Esophagus muscularis mucosa (tissue), 4 donors: ENCODE data around the gene DNM1.

Source experiments
- EP300 ChIP-seq: sonication (generic); formaldehyde crosslinking; IDR thresholded peaks from one replicate; pipeline ENCODE4 v1.6.1; 2017; ENCODE audit warnings: antibody characterized with exemption
- POLR2A ChIP-seq: fragments of 450-650 bp; IDR thresholded peaks from one replicate; pipeline ENCODE4 v1.6.1; 2017; ENCODE audit warnings: antibody characterized with exemption, moderate library complexity, mild to moderate bottlenecking, low read depth
- POLR2AphosphoS5 ChIP-seq, 2 donors: sonication (generic); formaldehyde crosslinking; IDR thresholded peaks; one replicate each; pipeline ENCODE4 v1.6.1; 2017; ENCODE audit warnings: antibody characterized with exemption in 2 of 2
- TF ChIP-seq, protein P1 (sequence below), 3 experiments: fragments of 200-600 bp in 2 of 3; fragments of 450-650 bp in 1 of 3; sonication (generic) in 2 of 3; IDR thresholded peaks; one replicate each; pipeline ENCODE4 v1.5.1; 2017 to 2019; ENCODE audit warnings: antibody characterized with exemption in 3 of 3, mild to moderate bottlenecking in 2 of 3, moderate library complexity in 1 of 3

DNA sequence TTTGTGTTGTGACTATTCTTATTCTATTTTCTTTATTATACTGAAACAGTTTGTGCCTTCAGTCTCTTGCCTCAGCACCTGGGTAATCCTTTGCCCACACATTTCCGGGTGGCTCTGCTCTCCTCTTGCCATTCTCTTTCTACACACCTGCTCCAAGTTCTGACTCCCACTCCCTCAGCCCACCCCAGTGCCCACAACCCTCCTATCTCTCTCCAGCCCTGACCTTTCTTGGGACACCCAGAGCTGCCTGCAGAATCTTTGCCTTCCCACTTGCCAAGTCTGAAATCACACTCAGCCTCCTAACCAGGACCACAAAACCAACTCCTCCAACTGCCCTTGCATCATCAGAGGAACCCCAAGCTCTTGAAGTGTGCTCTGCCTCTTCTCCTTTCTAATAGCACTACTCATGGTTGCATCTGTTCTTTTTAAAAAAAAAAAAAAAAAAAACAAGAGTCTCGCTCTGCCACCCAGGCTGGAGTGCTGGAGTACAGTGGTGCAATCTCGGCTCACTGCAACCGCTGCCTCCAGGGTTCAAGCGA, 77.0 kb downstream of the DNM1 start:
- TF ChIP-seq EP300 (no peak), POLR2AphosphoS5 (IDR thresholded peaks at IDR 0.05) (no peak), POLR2A (no peak)
- TF ChIP-seq, protein P1, sequence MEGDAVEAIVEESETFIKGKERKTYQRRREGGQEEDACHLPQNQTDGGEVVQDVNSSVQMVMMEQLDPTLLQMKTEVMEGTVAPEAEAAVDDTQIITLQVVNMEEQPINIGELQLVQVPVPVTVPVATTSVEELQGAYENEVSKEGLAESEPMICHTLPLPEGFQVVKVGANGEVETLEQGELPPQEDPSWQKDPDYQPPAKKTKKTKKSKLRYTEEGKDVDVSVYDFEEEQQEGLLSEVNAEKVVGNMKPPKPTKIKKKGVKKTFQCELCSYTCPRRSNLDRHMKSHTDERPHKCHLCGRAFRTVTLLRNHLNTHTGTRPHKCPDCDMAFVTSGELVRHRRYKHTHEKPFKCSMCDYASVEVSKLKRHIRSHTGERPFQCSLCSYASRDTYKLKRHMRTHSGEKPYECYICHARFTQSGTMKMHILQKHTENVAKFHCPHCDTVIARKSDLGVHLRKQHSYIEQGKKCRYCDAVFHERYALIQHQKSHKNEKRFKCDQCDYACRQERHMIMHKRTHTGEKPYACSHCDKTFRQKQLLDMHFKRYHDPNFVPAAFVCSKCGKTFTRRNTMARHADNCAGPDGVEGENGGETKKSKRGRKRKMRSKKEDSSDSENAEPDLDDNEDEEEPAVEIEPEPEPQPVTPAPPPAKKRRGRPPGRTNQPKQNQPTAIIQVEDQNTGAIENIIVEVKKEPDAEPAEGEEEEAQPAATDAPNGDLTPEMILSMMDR (IDR thresholded peaks at IDR 0.05) = no peak
